HG02763 (cell line): Measurements from ENCODE around the gene RAPGEF2.

ENCODE experiments used
- ATAC-seq: cut with Tn5 transposase; IDR thresholded peaks from one replicate; pipeline ENCODE4 v1.9.1; 2021; ENCODE audit warnings: mild to moderate bottlenecking, moderate library complexity; ENCODE audit not compliant: unreplicated experiment

Gene RAPGEF2

GRCh38 chr4:159193046-159193620 lies 90.3 kb downstream of the RAPGEF2 start:
- ATAC-seq: no peak

DNA sequence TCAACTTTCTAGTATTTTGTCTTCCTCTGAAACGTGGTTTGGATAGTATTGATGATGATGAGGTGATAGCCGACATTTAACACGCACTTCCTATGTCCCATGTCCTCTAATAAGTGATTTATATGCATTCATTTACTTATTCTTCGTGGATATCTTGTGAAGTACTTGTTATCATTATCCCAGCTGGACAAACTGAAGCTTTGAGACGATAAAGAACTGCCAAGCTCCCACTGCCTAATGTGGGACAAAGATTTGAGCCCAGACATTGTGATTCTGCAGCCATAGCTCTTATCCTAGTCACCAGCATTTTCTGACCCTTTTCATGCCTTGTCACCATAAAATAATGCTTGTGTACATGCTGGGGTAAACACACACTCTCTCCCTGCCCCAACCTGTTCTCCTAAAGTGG lies 92.5 kb downstream of the RAPGEF2 start:
- ATAC-seq: no peak

- no peak for ATAC-seq
Observed at GRCh38 chr4:159197260-159197884, 94.5 kb downstream of the RAPGEF2 start.

DNA sequence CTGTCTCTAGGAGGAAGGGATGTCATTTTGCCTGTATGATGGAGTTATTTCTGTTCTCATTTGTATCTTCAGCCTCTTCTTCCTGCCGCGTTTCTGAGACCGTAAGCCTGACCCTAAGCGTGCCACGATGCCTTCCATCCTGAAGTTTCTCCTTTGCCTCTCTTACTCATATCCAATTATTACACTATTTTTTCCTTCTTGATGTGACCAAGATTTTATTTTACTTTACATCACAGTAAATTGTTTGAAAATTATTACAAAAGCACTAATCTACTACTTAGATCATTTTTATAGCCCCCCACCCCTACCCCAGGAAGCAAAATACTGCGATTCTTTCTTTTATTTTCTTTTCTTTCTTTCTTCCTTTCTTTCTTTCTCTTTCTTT lies 95.0 kb downstream of the RAPGEF2 start:
- no peak for ATAC-seq

DNA sequence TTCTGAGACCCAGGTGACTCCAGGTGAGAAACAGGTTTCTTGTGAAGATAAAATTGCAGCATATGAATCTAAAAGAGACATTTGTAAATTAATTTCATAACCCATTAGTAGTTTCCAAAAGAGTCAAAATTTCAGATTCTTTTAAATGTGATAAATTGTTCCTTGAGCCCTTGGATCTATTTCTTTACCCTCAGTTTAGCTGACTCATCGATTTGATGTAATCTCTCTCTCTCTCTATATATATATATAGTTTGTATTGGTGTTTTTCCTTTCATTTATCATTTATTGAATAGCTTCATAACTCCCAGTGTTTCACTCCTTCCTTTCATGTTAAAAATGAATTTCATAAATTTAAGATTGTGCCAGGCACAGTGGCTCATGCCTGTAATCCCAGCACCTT lies 96.9 kb downstream of the RAPGEF2 start:
- ATAC-seq: no peak

- no peak for ATAC-seq
Observed at GRCh38 chr4:159201168-159201567, 98.3 kb downstream of the RAPGEF2 start.

GRCh38 chr4:159204566-159204965 lies 101.7 kb downstream of the RAPGEF2 start:
- no peak for ATAC-seq

GRCh38 chr4:159205466-159205865 lies 102.6 kb downstream of the RAPGEF2 start:
- ATAC-seq: no peak

GRCh38 chr4:159206427-159206871 lies 103.6 kb downstream of the RAPGEF2 start:
- ATAC-seq: peak; percentile 85

DNA sequence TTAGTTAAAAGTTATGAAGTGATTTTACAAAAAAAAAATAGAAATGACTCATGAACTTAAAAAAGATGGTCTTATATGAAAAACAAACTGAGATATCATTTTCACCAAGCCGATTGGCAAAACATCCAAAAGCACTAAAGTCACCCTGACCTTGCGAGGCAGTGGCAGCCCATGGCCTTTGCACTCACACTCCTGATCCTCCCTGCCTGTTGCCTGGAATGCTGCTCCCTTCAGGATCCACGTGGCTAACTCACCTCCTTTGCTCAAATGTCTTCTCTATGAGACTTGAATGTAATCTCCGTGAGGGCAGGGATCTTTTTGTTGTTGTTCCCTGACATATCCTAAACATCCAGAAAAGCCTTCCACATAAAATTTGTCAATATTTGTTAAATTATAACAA lies 106.4 kb downstream of the RAPGEF2 start:
- ATAC-seq: no peak

- no peak for ATAC-seq
Observed at GRCh38 chr4:159210975-159211374, 108.1 kb downstream of the RAPGEF2 start.

- ATAC-seq: no peak
Observed at GRCh38 chr4:159212675-159213293, 109.9 kb downstream of the RAPGEF2 start.

- ATAC-seq: no peak
Observed at GRCh38 chr4:159216834-159217233, 114.0 kb downstream of the RAPGEF2 start.

- ATAC-seq: no peak
Observed at GRCh38 chr4:159219862-159220261, 117.0 kb downstream of the RAPGEF2 start.

- no peak for ATAC-seq
Observed at GRCh38 chr4:159220353-159220752, 117.5 kb downstream of the RAPGEF2 start.

GRCh38 chr4:159221280-159221679 lies 118.4 kb downstream of the RAPGEF2 start:
- no peak for ATAC-seq

- ATAC-seq: no peak
Observed at GRCh38 chr4:159222043-159222552, 119.2 kb downstream of the RAPGEF2 start.

GRCh38 chr4:159224408-159224807 lies 121.5 kb downstream of the RAPGEF2 start:
- ATAC-seq: no peak

GRCh38 chr4:159227378-159227777 lies 124.5 kb downstream of the RAPGEF2 start:
- no peak for ATAC-seq

DNA sequence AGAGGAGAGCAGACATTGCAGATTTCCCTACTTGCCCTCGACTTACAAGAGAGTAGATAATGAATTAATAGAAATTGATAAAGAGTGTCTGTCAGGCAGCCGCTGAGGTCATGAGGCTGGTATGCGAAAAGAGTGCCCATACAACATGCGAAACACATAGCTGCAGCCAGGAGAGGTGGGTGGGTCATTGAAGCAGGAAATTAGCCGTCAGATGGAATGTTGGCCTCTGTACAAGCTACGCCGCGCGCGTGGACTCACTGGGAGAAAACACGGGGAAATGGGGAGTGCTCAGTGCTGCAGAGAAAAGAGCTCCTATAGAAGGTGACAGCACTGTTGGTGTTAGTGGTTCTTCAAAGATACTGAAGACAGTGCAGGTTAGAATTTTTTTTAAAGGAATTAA lies 125.1 kb downstream of the RAPGEF2 start:
- no peak for ATAC-seq

- no peak for ATAC-seq
Observed at GRCh38 chr4:159229164-159229563, 126.3 kb downstream of the RAPGEF2 start.

- ATAC-seq: no peak
Observed at GRCh38 chr4:159232465-159233106, 129.7 kb downstream of the RAPGEF2 start.
